ENCODE data around the gene CNTN4. TPM values are rescaled to one million over a fixed set of nuclear protein-coding genes. Genes with fewer than 3 reads are reported as not detected.

CNTN4 gene
- total RNA-seq, 1 donor from 2014 or later, result 2.6 TPM

DNA sequence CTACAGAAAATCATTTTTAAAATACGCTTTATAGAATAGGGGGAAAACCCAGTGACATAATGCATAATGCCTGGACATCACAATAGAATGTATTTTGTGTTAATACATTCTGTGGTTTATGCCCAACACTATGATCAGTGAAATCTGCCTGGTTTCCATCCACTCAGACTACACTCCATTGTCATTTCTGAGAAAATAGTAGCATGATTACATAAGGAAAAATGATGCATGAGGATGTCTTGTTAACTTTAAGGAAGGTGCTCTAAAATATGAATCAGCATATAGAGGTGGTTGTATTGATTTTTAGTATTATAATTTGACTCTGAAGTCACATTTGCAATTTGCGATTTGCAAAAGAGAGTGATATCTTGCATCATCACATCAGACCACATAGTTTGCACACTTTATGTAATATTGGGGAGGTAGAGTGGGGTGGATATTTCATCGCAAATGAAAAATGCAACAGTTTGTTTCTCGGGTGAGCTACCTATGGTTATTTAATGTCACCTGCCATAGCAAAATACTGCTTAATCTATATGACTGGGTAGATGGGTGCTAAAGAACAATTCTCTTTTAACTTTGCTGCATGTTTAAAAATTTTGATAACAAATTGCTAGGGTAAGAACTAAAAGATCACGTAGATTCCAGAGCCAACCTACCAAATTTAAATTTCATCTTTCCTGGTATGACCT, 607.6 kb downstream of the CNTN4 start:
- intact Hi-C loops (cut with DNase I), result no loop called here
- DNase-seq (no peak), ATAC-seq (ENCODE audit: poor library complexity) (no peak)

DNA sequence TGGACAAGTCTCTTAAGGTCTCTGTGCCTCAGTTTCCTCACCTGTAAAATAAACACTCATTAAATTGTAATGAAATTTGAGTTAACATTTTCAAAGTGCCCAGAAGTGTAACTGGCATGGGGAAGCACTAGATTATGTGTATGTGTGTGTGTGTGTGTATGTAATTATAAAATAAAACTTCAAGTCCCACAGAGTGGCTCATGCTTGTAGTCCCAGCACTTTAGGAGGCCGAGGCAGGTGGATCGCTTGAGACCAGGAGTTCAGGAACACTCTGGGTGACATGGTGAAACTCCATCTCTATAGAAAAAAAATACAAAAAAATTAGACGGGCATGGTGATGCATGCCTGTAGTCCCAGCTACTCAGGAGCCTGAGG, 608.2 kb downstream of the CNTN4 start:
- intact Hi-C loops (cut with DNase I), result no loop called here
- ATAC-seq (ENCODE audit: poor library complexity) (no peak), DNase-seq (no peak)

DNA sequence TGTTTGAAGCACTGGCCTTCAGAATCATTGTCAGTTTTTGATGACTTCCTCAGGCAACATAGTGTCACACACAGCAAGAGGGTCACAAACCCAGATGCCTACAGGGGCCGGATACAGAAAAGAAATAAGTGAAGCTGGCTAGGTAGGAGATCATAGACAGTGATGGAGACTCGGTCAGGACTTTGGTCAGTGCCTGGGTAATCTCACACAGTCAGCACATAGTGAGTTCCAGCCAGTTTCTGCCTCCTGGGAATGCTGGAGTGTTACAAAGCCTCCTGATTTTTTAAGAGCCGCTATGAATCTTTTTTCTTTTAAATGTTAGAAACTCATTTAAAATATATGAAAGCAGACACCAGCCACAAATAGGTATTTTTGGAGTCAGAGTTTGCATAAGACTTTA, 612.4 kb downstream of the CNTN4 start:
- no peak for ATAC-seq (ENCODE audit: poor library complexity)

DNA sequence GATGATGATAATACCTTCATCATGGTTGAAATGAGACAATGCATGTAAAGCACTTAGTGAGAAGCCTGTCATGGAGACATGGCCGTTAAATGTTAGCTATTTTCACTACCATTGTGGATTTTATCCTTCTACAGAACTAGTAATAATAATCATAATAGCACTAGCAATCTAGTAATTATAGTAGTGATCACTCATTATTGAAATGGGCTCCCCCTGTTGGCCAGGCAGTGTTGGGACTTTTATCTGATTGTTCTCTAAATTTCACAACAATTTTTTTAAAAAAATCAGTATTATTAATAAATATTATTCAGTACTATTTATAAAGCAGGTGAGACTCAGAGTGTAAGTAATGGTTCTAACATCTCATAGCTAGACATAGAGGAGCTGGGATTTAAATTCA, 615.3 kb downstream of the CNTN4 start:
- intact Hi-C loops (cut with DNase I), result no loop called here
- ATAC-seq (ENCODE audit: poor library complexity) (no peak), DNase-seq (no peak)

More for the DNA sequence above, 612.4 kb downstream of the CNTN4 start:
- intact Hi-C loops (cut with DNase I), result no loop called here
- DNase-seq, result no peak

DNA sequence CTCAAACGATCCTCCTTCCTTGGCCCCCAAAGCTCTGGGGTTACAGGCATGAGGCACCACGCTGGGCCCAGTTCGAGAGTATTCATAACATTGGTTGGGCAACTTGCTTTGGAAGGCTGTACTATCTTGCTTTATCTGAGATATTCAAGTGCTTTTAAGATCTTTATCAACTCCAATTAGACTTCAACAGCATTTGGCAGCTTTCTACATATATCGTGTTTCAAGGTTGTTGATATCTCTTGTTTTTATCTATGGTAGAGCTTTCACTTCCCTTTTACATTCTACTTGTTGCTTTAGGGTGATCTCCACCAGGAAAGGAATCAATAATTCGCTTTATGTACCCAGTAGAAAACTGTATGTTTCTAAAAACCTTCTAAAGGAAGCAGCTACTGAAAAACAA, 616.2 kb downstream of the CNTN4 start:
- intact Hi-C loops (cut with DNase I), result no loop called here
- ATAC-seq (ENCODE audit: poor library complexity) (no peak), DNase-seq (no peak)

DNA sequence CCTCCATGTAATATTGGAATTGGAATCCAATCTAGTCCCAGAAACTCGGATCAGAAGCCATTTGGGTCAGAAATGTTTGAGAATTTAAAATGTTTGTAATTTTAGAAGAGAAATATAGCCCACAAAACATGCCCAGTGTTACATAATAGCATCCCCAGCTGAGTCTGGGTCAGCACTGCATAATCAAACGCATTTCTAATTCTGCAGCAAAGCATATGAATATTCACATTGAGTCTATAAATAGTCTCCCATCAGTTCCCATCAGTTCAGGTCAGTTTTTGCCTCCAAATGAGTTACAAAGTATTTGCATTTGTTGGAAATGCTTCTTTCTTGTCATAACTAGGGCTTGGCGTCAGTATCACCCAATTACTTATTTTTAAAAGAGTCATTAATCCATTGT, 628.4 kb downstream of the CNTN4 start:
- no peak for ATAC-seq (ENCODE audit: poor library complexity)
- intact Hi-C loops (cut with DNase I), result no loop called here

DNA sequence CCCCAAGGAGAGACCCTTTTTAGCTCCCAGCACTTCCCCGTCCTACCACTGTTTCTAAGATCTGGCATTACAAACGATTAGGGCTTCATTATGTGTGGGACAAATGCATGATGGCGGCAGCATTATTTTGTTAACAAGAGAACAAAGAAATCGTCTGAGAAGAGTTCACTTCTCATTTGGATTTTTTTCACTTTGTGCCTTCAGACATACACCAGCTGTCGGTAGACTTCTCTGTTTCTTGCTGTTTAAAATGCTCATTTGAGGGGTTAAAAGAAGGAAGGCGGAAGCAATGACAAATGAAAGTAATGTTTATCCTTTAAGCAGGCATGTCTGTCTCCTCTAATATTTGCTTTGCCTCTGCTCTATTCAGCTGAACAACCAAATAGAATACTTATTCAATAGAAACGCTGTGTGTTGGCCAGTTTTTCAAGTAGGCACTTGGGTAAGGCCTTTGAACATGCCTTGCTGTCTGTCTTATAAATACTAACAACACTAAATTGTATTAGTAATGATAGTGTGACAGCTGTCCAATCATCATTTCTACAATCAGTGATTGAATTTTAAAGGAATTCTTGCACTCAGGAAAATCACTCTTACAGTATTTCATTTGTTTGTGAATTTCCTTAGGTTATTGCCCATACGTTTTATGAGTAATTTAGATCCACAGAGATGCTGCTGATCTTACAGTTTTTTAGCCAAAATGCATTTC, 629.1 kb downstream of the CNTN4 start:
- DNase-seq (no peak), ATAC-seq (ENCODE audit: poor library complexity) (no peak)
- intact Hi-C loops (cut with DNase I), result no loop called here

More for the DNA sequence above, 628.4 kb downstream of the CNTN4 start:
- DNase-seq, result no peak

DNA sequence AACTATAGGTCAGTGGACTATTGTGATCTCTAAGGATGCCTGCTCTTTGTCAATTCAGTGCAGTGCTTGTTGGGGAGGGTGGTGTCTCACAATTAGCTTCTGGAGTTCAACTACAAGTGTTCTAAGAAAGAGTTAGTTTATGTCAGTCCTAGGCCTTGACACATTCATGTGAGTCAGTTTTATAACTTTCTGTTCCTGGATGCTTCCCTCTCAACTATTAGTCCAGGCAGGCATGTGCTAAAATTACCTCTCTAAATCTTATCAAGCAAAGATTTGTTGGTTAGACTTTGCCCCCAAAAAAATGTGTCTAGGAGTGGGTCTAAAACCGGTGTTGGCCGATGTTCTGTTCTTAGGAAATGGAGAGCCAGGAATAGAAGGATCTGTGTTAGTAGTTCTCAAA, 633.2 kb downstream of the CNTN4 start:
- no peak for ATAC-seq (ENCODE audit: poor library complexity)
- no peak for DNase-seq
- intact Hi-C loops (cut with DNase I), result no loop called here

DNA sequence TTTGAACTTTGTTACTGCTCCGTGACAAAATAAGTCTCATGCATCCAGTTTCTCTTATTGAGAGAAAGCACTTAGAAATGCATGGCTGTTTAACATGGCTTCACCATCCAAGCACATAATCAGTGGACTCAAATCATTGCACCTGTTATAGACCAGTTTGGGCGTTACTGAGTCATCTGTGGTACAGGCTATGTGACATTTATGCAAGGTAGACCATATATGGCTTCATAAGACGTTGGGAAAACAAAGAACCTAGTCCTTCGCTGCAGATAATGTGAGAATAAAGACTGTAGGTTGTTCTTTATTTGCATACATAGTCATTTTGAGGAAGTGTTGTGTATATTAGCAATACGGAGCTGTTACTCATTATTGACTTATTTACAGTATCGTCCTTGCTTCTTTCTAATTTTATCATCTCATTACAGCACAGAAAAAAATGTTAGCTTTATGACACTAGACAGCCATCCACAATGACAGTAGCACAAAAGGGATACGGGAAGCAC, 636.8 kb downstream of the CNTN4 start:
- no peak for DNase-seq
- ATAC-seq (ENCODE audit: poor library complexity), result no peak
- intact Hi-C loops (cut with DNase I), result no loop called here

DNA sequence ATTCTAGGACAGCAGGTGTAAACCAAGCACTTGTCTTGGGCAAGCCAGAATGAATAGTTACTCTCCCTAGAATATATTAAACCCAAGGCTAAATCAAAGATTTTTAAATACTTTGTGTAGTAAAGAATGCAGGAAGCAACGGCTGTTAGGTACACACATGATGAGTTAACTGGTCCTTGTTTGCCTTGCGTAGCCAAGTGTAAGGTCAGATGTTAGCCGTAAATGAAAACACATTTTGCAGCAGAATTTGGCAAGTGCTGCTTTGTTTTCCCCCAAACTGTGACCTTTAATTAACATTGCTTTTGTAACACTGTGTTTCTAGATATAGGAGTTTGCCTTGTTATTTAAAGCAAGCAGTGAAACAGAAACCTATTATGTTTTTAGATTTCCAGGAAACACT, 642.9 kb downstream of the CNTN4 start:
- intact Hi-C loops (cut with DNase I), result no loop called here
- ATAC-seq (ENCODE audit: poor library complexity), result no peak
- no peak for DNase-seq

DNA sequence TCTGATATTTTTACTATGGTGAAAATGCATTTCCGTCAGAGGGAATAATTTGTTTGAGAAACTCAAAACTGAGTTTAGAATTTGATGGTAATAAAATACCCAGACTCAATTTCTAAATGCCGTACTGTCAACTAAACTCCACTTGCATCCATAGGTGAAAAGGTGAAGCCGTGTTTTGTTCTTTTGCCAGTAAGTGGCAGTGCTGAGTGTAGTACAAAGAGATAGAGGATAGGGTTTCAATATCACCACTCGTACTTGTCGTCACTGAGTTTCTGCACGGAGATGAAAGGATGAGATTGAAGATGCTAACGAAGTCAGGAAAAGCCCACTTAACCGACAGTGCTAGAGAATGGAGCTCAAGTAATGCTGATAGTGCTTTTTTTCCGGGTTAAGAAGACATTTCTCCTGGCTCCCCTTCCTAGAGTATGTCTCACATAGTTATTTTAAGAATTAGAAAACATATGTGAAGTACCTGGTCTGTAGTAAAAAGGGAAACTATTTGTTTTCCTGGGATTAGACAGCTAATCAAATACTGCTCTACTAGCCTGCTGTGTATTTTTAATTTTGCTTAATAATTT, 666.4 kb downstream of the CNTN4 start:
- intact Hi-C loops (cut with DNase I), result no loop called here
- ATAC-seq (ENCODE audit: poor library complexity) (no peak), DNase-seq (no peak)

DNA sequence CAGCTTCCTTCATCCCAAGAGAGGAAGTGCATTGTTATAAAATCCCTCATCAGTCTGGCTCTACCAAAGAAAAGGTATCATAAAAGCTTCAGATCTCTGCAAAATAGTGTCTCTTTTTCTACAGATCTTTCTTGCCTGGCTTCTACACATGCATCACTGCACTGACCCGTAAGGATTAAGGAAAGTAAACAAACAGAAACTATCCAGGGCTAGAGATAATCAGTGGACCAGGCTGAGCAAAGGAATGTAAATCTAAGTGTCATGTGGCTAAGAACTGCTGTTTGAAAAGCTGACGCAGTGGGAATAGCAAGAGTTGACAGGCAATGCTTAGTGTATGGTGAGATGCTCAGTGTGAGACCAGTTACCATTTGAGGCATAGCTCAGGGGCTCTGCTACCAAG, 671.8 kb downstream of the CNTN4 start:
- ATAC-seq (ENCODE audit: poor library complexity) (no peak), DNase-seq (no peak)
- intact Hi-C loops (cut with DNase I), result no loop called here

DNA sequence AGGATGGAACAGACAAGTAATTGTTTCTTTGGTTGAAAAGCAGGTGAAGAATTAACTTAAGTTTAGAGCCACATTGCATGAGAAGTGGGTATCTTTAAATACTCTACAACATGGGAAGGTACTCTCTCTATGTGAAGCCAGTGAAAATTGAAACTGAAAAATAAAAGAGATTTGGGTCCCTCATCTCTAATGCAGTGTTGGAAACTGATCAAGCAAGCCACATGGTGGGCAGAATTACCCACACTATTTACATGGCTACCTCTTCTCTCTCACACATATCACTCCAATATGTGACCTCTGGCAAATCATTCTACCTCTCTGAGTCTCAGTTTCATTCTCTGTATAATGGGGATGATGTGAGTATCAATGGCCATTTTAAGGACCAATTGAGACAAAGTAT, 672.5 kb downstream of the CNTN4 start:
- no peak for ATAC-seq (ENCODE audit: poor library complexity)
- DNase-seq, result no peak
- intact Hi-C loops (cut with DNase I), result no loop called here

DNA sequence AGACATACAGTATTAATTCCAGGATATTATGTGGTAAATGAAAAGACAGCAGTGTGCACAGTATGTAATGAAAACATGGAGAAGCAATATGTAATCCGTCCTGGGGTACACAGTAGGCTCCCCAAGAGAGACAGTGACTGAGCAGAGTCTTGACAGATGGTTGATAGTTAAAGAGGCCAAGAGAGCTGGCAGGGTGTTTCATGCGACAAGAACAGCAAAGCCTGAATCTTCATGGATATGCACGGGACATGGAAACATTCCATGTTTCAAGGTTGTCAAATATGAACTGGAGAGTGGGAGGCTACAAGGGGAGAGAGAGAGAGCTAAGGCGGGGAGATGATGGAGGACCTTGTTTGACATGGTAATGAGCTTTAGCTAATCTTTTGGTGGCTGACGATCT, 673.1 kb downstream of the CNTN4 start:
- no peak for ATAC-seq (ENCODE audit: poor library complexity)
- intact Hi-C loops (cut with DNase I), result no loop called here
- DNase-seq, result no peak

DNA sequence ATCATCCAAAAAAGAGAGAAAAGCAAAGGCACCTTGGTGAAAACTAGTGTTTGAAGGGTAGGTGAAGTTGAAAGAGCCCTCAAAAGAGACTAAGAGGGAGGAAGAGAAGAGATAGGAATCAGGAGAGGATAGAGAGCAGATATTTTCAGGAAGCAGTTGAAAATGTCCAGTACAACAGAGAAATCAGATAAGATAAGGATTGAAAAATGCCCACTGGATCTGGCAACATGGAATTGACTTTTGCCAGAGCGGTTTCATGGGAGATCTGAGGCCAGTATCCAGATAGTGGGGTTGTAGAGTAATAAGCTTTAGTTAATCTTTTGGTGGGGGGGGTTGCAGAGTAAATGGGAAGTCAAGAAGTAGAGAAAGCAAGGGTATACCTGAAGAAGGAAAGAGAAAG, 674.1 kb downstream of the CNTN4 start:
- DNase-seq (no peak), ATAC-seq (ENCODE audit: poor library complexity) (no peak)
- intact Hi-C loops (cut with DNase I), result no loop called here

DNA sequence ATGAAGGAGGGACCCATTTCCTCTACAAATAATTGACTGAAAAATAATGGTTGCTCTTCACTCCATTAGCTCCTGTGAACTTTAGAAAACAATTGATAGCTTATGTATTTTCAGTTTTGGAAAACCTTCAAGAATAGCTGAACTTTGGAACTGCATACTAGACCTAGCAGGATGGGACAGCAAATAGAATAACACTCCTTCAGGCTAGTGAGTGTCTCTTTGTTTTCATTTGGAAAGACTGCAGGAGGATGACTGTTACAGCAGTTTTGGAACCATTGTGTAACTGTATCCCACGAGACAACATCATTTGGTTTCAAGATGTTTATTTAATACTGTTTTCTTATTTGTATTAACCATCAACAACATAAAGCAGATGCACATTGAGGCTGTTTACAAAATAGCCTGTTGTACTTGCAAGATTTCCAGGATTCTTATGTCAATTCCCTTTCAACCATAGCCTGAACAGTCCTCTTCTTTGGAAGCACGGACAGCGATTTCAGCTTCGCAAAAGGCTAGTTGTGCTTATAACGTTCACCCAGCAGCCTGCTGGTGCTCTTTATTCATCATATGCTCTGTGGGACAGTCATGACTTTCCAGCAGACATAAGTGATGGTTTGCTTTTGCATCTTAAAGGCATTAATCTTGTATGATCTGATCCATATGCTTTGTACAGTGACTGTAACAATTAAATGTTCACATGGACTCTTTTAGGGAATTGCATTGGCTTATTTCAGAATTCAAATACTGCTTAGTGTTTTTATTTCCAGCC, 676.0 kb downstream of the CNTN4 start:
- DNase-seq, result no peak
- no peak for ATAC-seq (ENCODE audit: poor library complexity)
- intact Hi-C loops (cut with DNase I), result no loop called here

DNA sequence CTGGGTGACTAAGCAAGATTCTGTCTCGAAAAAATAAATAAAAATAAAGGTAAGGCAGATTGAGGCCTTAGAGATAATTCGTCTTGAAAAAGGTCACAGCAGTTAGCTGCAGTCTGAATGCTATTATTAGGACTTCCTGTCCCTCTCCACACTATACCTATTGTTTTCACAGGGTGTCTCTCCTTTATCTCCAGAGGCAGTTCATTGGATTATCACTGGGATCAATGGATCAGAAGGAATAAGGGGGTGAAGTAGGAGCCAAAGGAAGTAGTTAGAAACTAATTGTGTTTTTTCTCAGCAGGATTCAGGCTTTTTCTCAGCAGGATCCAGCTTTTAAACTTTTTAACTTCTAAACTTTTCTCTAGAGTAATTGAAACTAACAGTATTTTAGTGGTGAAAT, 684.6 kb downstream of the CNTN4 start:
- intact Hi-C loops (cut with DNase I), result no loop called here
- ATAC-seq (ENCODE audit: poor library complexity) (no peak), DNase-seq (no peak)

DNA sequence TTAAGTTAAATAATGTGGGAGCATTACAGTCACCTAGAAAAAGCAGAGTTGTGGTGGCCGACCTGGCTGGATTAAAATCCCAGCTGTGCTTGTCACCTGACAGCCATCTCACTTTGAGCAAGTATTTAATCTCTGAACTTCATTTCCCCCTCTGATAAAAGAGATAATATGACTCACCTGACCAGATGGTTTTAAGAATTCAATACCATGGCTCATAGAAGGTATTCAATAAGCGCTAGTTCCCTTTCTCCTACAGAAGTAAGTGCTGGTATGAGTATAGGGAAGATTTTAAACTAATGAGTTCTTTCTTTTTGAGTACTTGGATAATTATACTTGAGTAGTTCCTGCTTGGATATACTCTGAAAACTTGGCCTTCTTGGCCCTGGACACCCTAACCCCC, 686.0 kb downstream of the CNTN4 start:
- intact Hi-C loops (cut with DNase I), result no loop called here
- ATAC-seq (ENCODE audit: poor library complexity), result no peak
- DNase-seq, result no peak

DNA sequence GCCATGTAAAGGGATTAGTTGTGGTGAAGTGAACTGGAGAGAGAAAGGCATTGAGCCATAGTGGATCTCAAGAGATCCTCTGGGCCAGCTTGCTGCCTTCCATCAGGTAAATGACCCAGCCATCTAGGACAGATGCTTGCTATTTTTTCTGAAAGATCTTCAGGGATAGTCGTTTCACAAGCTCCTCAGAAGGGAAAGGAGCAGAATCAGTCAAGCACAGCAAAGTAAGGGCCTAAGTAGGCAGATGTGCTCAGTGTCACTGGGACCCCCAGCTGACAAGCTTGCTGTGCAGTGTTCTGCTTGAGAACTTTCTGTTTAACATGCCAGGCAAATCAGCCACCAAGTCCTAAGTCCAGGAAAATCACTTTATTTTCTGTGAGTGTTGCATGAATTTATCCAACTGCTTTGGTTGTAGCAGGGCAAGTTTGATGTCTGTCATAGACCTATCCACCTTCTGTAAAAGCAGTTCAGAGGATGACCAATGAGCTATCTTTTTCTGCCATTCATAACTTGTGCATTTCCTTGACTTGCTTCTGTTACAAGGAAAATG, 691.7 kb downstream of the CNTN4 start:
- DNase-seq (no peak), ATAC-seq (ENCODE audit: poor library complexity) (no peak)
- intact Hi-C loops (cut with DNase I), result no loop called here

Measured in Right ventricle myocardium superior (tissue), 1 donor.